Upper lobe of left lung (tissue), 6 donors: ENCODE data around the gene CACNB2. TPM values are rescaled to one million over a fixed set of nuclear protein-coding genes. Genes with fewer than 3 reads are reported as not detected.

Experiments used
- ATAC-seq, 2 donors: fragments of 200-7000 bp; cut with Tn5 transposase; one replicate each; pipeline ENCODE4 v1.9.1; 2022; ENCODE audit warnings: mild to moderate bottlenecking in 2 of 2, moderate library complexity in 2 of 2; ENCODE audit not compliant: low FRiP score in 2 of 2
- DNase-seq, 2 donors: peaks; one replicate each; pipeline ENCODE4 v3.0.0-alpha.2; 2019 to 2020
- H3K27ac ChIP-seq, 4 donors: fragments of 200-600 bp; sonication (generic); one replicate each; pipeline ENCODE4 v1.5.1; 2016 to 2019
- H3K27me3 ChIP-seq, 4 donors: fragments of 200-600 bp; sonication (generic); one replicate each; pipeline ENCODE4 v1.5.1; 2017 to 2019
- H3K36me3 ChIP-seq, 4 donors: fragments of 200-600 bp; sonication (generic); one replicate each; pipeline ENCODE4 v1.5.1; 2016 to 2019
- H3K4me1 ChIP-seq, 4 donors: fragments of 200-600 bp; sonication (generic); one replicate each; pipeline ENCODE4 v1.5.1; 2018 to 2019
- H3K4me3 ChIP-seq, 4 donors: fragments of 200-600 bp; sonication (generic); one replicate each; pipeline ENCODE4 v1.5.1; 2017 to 2019; ENCODE audit warnings: mild to moderate bottlenecking in 2 of 4, moderate library complexity in 1 of 4
- H3K9me3 ChIP-seq, 4 donors: fragments of 200-600 bp; sonication (generic); one replicate each; pipeline ENCODE4 v1.5.1; 2018 to 2019
- EP300 ChIP-seq, 4 donors: sonication (generic); formaldehyde crosslinking; IDR thresholded peaks; one replicate each; pipeline ENCODE4 v1.5.1; 2017; ENCODE audit warnings: antibody characterized with exemption in 4 of 4, control low read depth in 2 of 4
- POLR2A ChIP-seq, 4 donors: fragments of 450-650 bp; IDR thresholded peaks; one replicate each; pipeline ENCODE4 v1.5.1; 2016 to 2017; ENCODE audit warnings: antibody characterized with exemption in 4 of 4, mild to moderate bottlenecking in 2 of 4
- POLR2AphosphoS5 ChIP-seq, 2 donors: sonication (generic); formaldehyde crosslinking; IDR thresholded peaks; one replicate each; pipeline ENCODE4 v1.5.1; 2017; ENCODE audit warnings: antibody characterized with exemption in 2 of 2
- WGBS, 2 donors: methylation state at CpG; one replicate each; pipeline ENCODE4 v1.1.5; 2017 to 2018; 5-methylcytosine and 5-hydroxymethylcytosine counted together
- total RNA-seq, 6 donors: library from RNA; depleted of rRNA in 4 of 6; stranded (reverse); fragments of >200 nt in 4 of 6; gene quantifications; one replicate each; pipeline versions ENCODE4 v1.1.0 to v1.2.1, GENCODE V29; 2016 to 2021
- TF ChIP-seq, protein P1 (sequence below), 6 experiments: fragments of 450-650 bp in 4 of 6; fragments of 200-600 bp in 2 of 6; sonication (generic) in 2 of 6; IDR thresholded peaks; one replicate each; pipeline ENCODE4 v1.5.1; 2016 to 2019; ENCODE audit warnings: antibody characterized with exemption in 6 of 6
- donor health status: DM: no; HTN: no; CAD: no; lungs with moderate emphysema.
- donor health status: DM: no; HTN: yes; CAD: no; lungs with severe emphysema.

CACNB2 gene
- total RNA-seq, 6 donors from 2014 or later = 1.4 to 6.3 (median 2.9) TPM

DNA sequence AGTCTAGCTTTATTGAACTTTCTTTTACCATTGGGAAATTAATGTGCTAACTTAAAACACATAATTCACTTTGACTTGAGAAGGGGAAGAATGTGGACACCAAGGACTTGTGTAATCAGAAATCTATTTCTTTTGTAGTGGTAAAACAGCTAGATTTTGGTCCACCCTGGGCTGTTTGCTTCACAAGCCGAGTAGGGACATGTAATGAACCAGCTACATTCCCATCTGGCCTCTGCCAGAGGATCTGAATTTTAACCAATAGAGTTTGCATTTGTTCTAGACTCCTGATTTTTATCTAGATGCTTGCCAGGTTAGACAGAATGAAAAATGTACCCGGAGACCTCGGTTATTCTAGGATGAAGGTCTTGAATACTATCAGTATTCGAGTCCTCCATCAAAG is 1.9 kb downstream of the CACNB2 start:
- DNase-seq = no peak
- 59 to 69% methylated on average over 4 of the region's 4 CpGs for WGBS, 2 donors
- H3K4me1 ChIP-seq = peaks cover 5 to 16% (median 8%) of the 10 kb centered on the region in 4 donors
- TF ChIP-seq EP300 (IDR thresholded peaks at IDR 0.05) (no peak), POLR2A (IDR thresholded peaks at IDR 0.05) (no peak), POLR2AphosphoS5 (IDR thresholded peaks at IDR 0.05) (no peak)
- TF ChIP-seq, protein P1, sequence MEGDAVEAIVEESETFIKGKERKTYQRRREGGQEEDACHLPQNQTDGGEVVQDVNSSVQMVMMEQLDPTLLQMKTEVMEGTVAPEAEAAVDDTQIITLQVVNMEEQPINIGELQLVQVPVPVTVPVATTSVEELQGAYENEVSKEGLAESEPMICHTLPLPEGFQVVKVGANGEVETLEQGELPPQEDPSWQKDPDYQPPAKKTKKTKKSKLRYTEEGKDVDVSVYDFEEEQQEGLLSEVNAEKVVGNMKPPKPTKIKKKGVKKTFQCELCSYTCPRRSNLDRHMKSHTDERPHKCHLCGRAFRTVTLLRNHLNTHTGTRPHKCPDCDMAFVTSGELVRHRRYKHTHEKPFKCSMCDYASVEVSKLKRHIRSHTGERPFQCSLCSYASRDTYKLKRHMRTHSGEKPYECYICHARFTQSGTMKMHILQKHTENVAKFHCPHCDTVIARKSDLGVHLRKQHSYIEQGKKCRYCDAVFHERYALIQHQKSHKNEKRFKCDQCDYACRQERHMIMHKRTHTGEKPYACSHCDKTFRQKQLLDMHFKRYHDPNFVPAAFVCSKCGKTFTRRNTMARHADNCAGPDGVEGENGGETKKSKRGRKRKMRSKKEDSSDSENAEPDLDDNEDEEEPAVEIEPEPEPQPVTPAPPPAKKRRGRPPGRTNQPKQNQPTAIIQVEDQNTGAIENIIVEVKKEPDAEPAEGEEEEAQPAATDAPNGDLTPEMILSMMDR (IDR thresholded peaks at IDR 0.05) = no peak
- H3K4me3 ChIP-seq = no peak overlapping the region
- no peaks in the 10 kb centered on the region for H3K9me3 ChIP-seq
- H3K27ac ChIP-seq = peak overlapping the region in 1 of 4 donors; percentile 69
- no peaks in the 10 kb centered on the region for H3K36me3 ChIP-seq
- no peak for ATAC-seq
- H3K27me3 ChIP-seq = peaks cover 0 to 18% (median 10%) of the 10 kb centered on the region in 4 donors

DNA sequence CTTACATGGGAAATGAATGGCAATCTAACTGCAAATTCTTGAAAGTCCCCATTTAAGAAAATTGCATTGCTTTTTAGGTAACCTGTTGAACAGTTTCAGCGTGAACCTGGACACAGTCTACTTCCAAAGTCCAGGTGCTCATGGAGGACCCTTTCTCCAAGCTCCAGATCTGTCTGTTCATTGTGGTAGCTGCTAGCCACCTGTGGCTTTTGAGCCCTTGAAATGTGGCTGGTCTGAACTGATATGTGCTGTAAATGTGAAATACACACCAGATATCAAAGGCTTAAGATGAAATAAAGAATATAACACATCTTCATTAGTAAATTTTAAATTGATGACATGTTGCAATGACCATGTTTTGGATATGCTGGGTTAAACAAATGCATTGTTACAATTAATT is 4.2 kb downstream of the CACNB2 start:
- TF ChIP-seq POLR2A (IDR thresholded peaks at IDR 0.05) (no peak), POLR2AphosphoS5 (IDR thresholded peaks at IDR 0.05) (no peak), EP300 (IDR thresholded peaks at IDR 0.05) (no peak)
- TF ChIP-seq, protein P1 (IDR thresholded peaks at IDR 0.05) = no peak
- H3K9me3 ChIP-seq = no peaks in the 10 kb centered on the region
- no peaks in the 10 kb centered on the region for H3K36me3 ChIP-seq
- DNase-seq (no peak), ATAC-seq (no peak)
- peaks cover 0 to 18% (median 10%) of the 10 kb centered on the region in 4 donors for H3K27me3 ChIP-seq
- no peak overlapping the region for H3K4me3 ChIP-seq
- peaks cover 5 to 16% (median 8%) of the 10 kb centered on the region in 4 donors for H3K4me1 ChIP-seq
- no peak overlapping the region for H3K27ac ChIP-seq
- WGBS, 2 donors = 94% methylated on average over 1 of the region's 1 CpG

DNA sequence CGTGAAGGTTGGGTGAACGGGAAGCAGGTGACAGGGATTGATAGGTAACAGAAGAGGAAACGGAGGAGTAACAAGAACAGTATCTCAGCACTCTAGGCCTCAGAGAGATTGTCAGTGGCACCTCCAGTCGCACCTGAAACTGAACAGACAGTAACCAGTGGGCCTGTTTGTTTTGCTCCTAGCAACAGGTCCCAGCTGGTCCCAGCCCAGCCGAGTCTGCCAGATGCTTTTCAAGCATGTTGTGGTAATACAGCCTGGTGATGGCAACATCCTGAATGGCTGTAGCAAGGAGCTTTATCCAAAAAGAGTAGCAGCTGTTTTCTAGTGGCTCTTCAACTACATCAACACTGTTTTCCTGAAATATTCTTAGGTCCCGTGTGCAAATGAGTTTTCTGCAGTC is 4.7 kb downstream of the CACNB2 start:
- Histone ChIP-seq H3K27ac (no peak overlapping the region), H3K4me3 (no peak overlapping the region), H3K27me3 (peaks cover 0 to 13% (median 9%) of the 10 kb centered on the region in 4 donors), H3K9me3 (no peaks in the 10 kb centered on the region), H3K4me1 (peaks cover 5 to 13% (median 8%) of the 10 kb centered on the region in 4 donors), H3K36me3 (no peaks in the 10 kb centered on the region)
- DNase-seq (no peak), ATAC-seq (no peak)
- TF ChIP-seq POLR2AphosphoS5 (IDR thresholded peaks at IDR 0.05) (peak in 1 of 2 donors; percentile 21), POLR2A (IDR thresholded peaks at IDR 0.05) (no peak)
- whole genome bisulfite sequencing, 2 donors = 47% methylated on average over 6 of the region's 6 CpGs

DNA sequence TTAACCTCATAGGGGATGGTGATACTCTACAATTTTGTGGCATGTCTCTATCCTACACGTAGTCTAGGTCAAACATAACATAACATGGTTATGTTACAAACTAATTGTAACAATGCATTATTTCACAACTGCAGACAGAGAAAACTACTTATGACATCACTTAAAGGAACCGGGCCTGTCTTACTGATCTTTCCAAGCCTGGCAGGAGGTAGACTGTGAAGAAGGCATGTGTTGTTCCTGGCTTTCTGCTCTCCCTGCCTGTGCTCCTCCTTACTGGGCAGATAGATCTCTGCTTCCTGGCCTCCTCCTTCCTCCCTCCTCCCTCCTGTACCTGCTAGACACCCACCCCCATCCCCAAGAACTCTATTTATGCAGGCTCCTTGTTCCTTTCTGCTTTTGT is 5.4 kb downstream of the CACNB2 start:
- no peaks in the 10 kb centered on the region for H3K36me3 ChIP-seq
- ATAC-seq (peak in 1 of 2 donors; percentile 28), DNase-seq (no peak)
- peaks cover 0 to 6% (median 5%) of the 10 kb centered on the region in 4 donors for H3K27me3 ChIP-seq
- no peak overlapping the region for H3K27ac ChIP-seq
- H3K4me1 ChIP-seq = peaks cover 3 to 6% (median 5%) of the 10 kb centered on the region in 4 donors
- H3K9me3 ChIP-seq = no peaks in the 10 kb centered on the region
- H3K4me3 ChIP-seq = no peak overlapping the region
- TF ChIP-seq EP300 (IDR thresholded peaks at IDR 0.05) (no peak), POLR2AphosphoS5 (IDR thresholded peaks at IDR 0.05) (no peak), POLR2A (IDR thresholded peaks at IDR 0.05) (no peak)
- TF ChIP-seq, protein P1 (IDR thresholded peaks at IDR 0.05) = no peak
- WGBS, 2 donors = 53 to 58% methylated on average over 2 of the region's 2 CpGs

DNA sequence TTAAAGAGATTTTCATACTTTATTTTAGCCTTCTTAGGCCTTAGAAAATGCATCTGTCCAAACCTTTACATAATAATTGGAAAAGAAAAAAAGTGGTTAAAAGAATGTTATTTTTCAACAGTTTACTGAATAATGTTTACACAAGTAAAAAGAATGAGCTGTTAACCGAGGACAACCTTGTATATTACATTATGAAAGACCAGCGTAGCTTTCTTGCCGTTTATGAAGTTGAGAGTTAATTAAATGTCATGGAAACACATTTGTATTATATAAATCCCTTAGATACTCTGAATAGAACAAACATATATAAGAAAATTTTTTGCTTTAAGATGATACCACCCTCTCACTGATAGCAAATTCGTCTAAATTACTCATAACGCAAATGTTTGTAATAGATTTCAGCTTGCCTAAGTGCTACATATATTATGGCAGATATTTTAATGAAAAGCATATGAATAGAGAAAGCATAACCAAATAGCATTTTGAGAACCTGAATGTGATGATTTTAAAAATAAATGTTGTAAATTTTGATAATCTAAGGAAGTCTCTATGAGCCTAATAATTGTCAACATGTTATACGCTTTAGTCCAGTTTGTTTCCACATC is 9.1 kb downstream of the CACNB2 start:
- DNase-seq (no peak), ATAC-seq (no peak)
- 71 to 72% methylated on average over 6 of the region's 6 CpGs for WGBS, 2 donors
- H3K27me3 ChIP-seq = no peaks in the 10 kb centered on the region
- no peaks in the 10 kb centered on the region for H3K4me1 ChIP-seq
- H3K9me3 ChIP-seq = no peaks in the 10 kb centered on the region
- H3K36me3 ChIP-seq = no peaks in the 10 kb centered on the region
- H3K27ac ChIP-seq = no peak overlapping the region
- TF ChIP-seq EP300 (IDR thresholded peaks at IDR 0.05) = no peak
- no peak for TF ChIP-seq POLR2AphosphoS5 (IDR thresholded peaks at IDR 0.05)
- TF ChIP-seq, protein P1 (IDR thresholded peaks at IDR 0.05) = no peak
- no peak for TF ChIP-seq POLR2A (IDR thresholded peaks at IDR 0.05)
- no peak overlapping the region for H3K4me3 ChIP-seq
